HCT116 (cell line): ENCODE results near the gene CHODL. TPM values are rescaled to one million over a fixed set of nuclear protein-coding genes. Genes with fewer than 3 reads are reported as not detected.

Source experiments
- ATAC-seq: fragments of 200-7000 bp; cut with Tn5 transposase; 2 replicates; pipeline ENCODE4 v1.9.1; 2020; ENCODE audit warnings: mild to moderate bottlenecking, moderate library complexity
- BruUV-seq: library from RNA; stranded (reverse); fragments of 400-500 nt; replicated peaks from 2 replicates; lab custom pipeline; 2021; lab: Mats Ljungman, UMichigan
- CTCF ChIA-PET: fragments of 300-600 bp; sonication (Branson Sonifier 250); formaldehyde crosslinking; loops from one replicate; lab custom pipeline; 2021; ENCODE audit warnings: antibody characterized with exemption; lab: Charles Lee
- POLR2A ChIA-PET: fragments of 300-600, 350-600 bp; sonication (Branson Sonifier 250); formaldehyde crosslinking; loops from one replicate; lab custom pipeline; 2021; ENCODE audit warnings: antibody characterized with exemption; lab: Charles Lee
- RAD21 ChIA-PET, 2 experiments: fragments of 300-600 bp; sonication (Branson Sonifier 250); formaldehyde crosslinking; loops; one replicate each; lab custom pipeline; 2023; ENCODE audit warnings: low total read pairs in 2 of 2; ENCODE audit not compliant: uncharacterized antibody in 2 of 2, unreplicated experiment in 2 of 2, low non-redundant PET in 1 of 2; lab: Charles Lee
- DNase-seq: peaks from one replicate; pipeline ENCODE4 v3.0.0-alpha.2; 2010; ENCODE audit warnings: low read depth, low spot score
- H2AFZ ChIP-seq: fragments of 200-600 bp; shearing (Covaris generic), sonication (generic); 2 replicates; pipeline ENCODE4 v1.6.1; 2017; ENCODE audit warnings: low read depth, mixed run types, mixed read lengths, antibody characterized with exemption, low read length; ENCODE audit not compliant: poor library complexity, severe bottlenecking
- H3K27ac ChIP-seq: 2 replicates; pipeline ENCODE4 v1.5.1; 2012; ENCODE audit warnings: low read depth, low read length
- H3K27me3 ChIP-seq: fragments of 200-600 bp; sonication (generic); 2 replicates; pipeline ENCODE4 v1.6.1; 2016; ENCODE audit warnings: mixed run types, low read length, mixed read lengths; ENCODE audit not compliant: insufficient read depth
- H3K36me3 ChIP-seq, 2 experiments: fragments of 200-500 bp in 1 of 2; fragments of 200-600 bp in 1 of 2; sonication (Bioruptor generic) in 1 of 2; sonication (generic) in 1 of 2; 2 replicates each; pipeline versions ENCODE4 v1.5.1 to v1.6.1; 2014 to 2016; ENCODE audit warnings: low read length in 2 of 2, inconsistent platforms in 1 of 2, mixed read lengths in 1 of 2, mixed run types in 1 of 2; ENCODE audit not compliant: insufficient read depth in 2 of 2, control insufficient read depth in 1 of 2
- H3K4me1 ChIP-seq, 2 experiments: fragments of 200-600 bp in 1 of 2; sonication (generic) in 1 of 2; 2 replicates each; pipeline versions ENCODE4 v1.5.1 to v1.6.1; 2012 to 2017; ENCODE audit warnings: low read length in 2 of 2, inconsistent platforms in 1 of 2, mild to moderate bottlenecking in 1 of 2, mixed read lengths in 1 of 2, mixed run types in 1 of 2, moderate library complexity in 1 of 2; ENCODE audit not compliant: insufficient read depth in 2 of 2, control insufficient read depth in 1 of 2
- H3K4me2 ChIP-seq: fragments of 200-600 bp; sonication (generic); 2 replicates; pipeline ENCODE4 v1.6.1; 2017; ENCODE audit warnings: mixed run types, low read length, mixed read lengths
- H3K4me3 ChIP-seq, 2 experiments: fragments of 200-600 bp in 1 of 2; sonication (generic) in 1 of 2; replicated peaks in 1 of 2; 2 replicates each; pipeline ENCODE4 v1.5.1; 2011 to 2016; ENCODE audit warnings: low read length in 2 of 2, control low read depth in 1 of 2, low read depth in 1 of 2, mild to moderate bottlenecking in 1 of 2, mixed read lengths in 1 of 2, mixed run types in 1 of 2
- H3K79me2 ChIP-seq: fragments of 200-600 bp; sonication (generic); 2 replicates; pipeline ENCODE4 v1.6.1; 2017; ENCODE audit warnings: mild to moderate bottlenecking, mixed run types, low read length, moderate library complexity, mixed read lengths; ENCODE audit not compliant: insufficient read depth
- H3K9ac ChIP-seq: fragments of 200-600 bp; sonication (generic); 2 replicates; pipeline ENCODE4 v1.6.1; 2016; ENCODE audit warnings: low read length, mixed read lengths
- H3K9me2 ChIP-seq: fragments of 200-600 bp; sonication (generic), shearing (Covaris generic); 2 replicates; pipeline ENCODE4 v1.6.1; 2017; ENCODE audit warnings: mixed run types, mild to moderate bottlenecking, moderate library complexity; ENCODE audit not compliant: insufficient read depth
- H3K9me3 ChIP-seq, 2 experiments: fragments of 200-500 bp in 1 of 2; fragments of 200-600 bp in 1 of 2; sonication (Bioruptor generic) in 1 of 2; sonication (generic) in 1 of 2; 2 replicates each; pipeline ENCODE4 v1.6.1; 2014 to 2017; ENCODE audit warnings: low read length in 2 of 2, mixed read lengths in 2 of 2, inconsistent platforms in 1 of 2, low read depth in 1 of 2, mild to moderate bottlenecking in 1 of 2, mixed run types in 1 of 2, moderate library complexity in 1 of 2; ENCODE audit not compliant: control insufficient read depth in 1 of 2, insufficient read depth in 1 of 2
- H4K20me1 ChIP-seq: fragments of 200-600 bp; sonication (generic), shearing (Covaris generic); 2 replicates; pipeline ENCODE4 v1.6.1; 2017; ENCODE audit warnings: mixed run types, mild to moderate bottlenecking, moderate library complexity; ENCODE audit not compliant: insufficient read depth
- CBX3 ChIP-seq: IDR thresholded peaks from 2 replicates; pipeline ENCODE4 v1.6.1; 2012; ENCODE audit warnings: low read depth
- CEBPB ChIP-seq: IDR thresholded peaks from 2 replicates; pipeline ENCODE4 v1.6.1; 2012; ENCODE audit warnings: low read depth
- CTCF ChIP-seq, 3 experiments: fragments of 200-600 bp in 1 of 3; sonication (generic) in 1 of 3; IDR thresholded peaks in 2 of 3; conservative IDR thresholded peaks in 1 of 3; 2 replicates each; pipeline ENCODE4 v1.5.1; 2012 to 2017; ENCODE audit warnings: low read depth in 2 of 3, low read length in 2 of 3, antibody characterized with exemption in 1 of 3, borderline replicate concordance in 1 of 3, control low read depth in 1 of 3, mild to moderate bottlenecking in 1 of 3, mixed read lengths in 1 of 3, mixed run types in 1 of 3, moderate library complexity in 1 of 3; ENCODE audit not compliant: insufficient read depth in 1 of 3
- EGR1 ChIP-seq: IDR thresholded peaks from 2 replicates; pipeline ENCODE4 v1.6.1; 2012; ENCODE audit warnings: low read depth
- ELF1 ChIP-seq: IDR thresholded peaks from 2 replicates; pipeline ENCODE4 v1.6.1; 2012; ENCODE audit warnings: low read depth, borderline replicate concordance
- EZH2 ChIP-seq: fragments of 200-600 bp; sonication (generic); IDR thresholded peaks from 2 replicates; pipeline ENCODE4 v1.6.1; 2017; ENCODE audit warnings: antibody characterized with exemption, mixed run types
- EZH2phosphoT487 ChIP-seq: fragments of 200-600 bp; IDR thresholded peaks from 2 replicates; pipeline ENCODE4 v1.6.1; 2018; ENCODE audit warnings: antibody characterized with exemption, borderline replicate concordance
- JUND ChIP-seq: IDR thresholded peaks from 2 replicates; pipeline ENCODE4 v1.6.1; 2012
- MAX ChIP-seq: IDR thresholded peaks from 2 replicates; pipeline ENCODE4 v1.6.1; 2012
- POLR2A ChIP-seq: IDR thresholded peaks from 2 replicates; pipeline ENCODE4 v1.7.0; 2011; ENCODE audit warnings: borderline replicate concordance; ENCODE audit not compliant: insufficient read depth, insufficient read length; ENCODE audit errors: extremely low read depth
- POLR2AphosphoS5 ChIP-seq: IDR thresholded peaks from 2 replicates; pipeline ENCODE4 v1.6.1; 2011; ENCODE audit warnings: mild to moderate bottlenecking, low read depth, low read length, moderate library complexity
- REST ChIP-seq: IDR thresholded peaks from 2 replicates; pipeline ENCODE4 v1.6.1; 2012; ENCODE audit warnings: low read depth
- SIN3A ChIP-seq: IDR thresholded peaks from 2 replicates; pipeline ENCODE4 v1.6.1; 2012; ENCODE audit warnings: low read depth
- SP1 ChIP-seq: IDR thresholded peaks from 2 replicates; pipeline ENCODE4 v1.6.1; 2012; ENCODE audit warnings: low read depth
- TCF7L2 ChIP-seq: IDR thresholded peaks from 2 replicates; pipeline ENCODE4 v1.7.0; 2011; ENCODE audit warnings: borderline replicate concordance, inconsistent platforms; ENCODE audit not compliant: insufficient read depth, insufficient read length; ENCODE audit errors: extremely low read depth
- YY1 ChIP-seq: IDR thresholded peaks from 2 replicates; pipeline ENCODE4 v1.6.1; 2011; ENCODE audit warnings: low read length, low read depth, moderate library complexity, mild to moderate bottlenecking; ENCODE audit not compliant: insufficient replicate concordance; ENCODE audit errors: extremely low read depth
- ZFX ChIP-seq: fragments of 450-650 bp; IDR thresholded peaks from 2 replicates; pipeline ENCODE4 v1.6.1; 2017
- ZNF274 ChIP-seq: fragments of 200-500 bp; sonication (Bioruptor generic); IDR thresholded peaks from 2 replicates; pipeline ENCODE4 v1.6.1; 2014; ENCODE audit warnings: mild to moderate bottlenecking, low read depth, low read length, inconsistent platforms
- intact Hi-C: fragments of 100-400 bp; cut with micrococcal nuclease; formaldehyde crosslinking; loops from 2 replicates; pipeline ENCODE4 v1.10.0; 2022
- total RNA-seq: library from RNA; stranded (reverse); gene quantifications from one replicate; pipeline ENCODE4 v1.2.1, GENCODE V29; 2021; ENCODE audit not compliant: unreplicated experiment

The CHODL gene
- total RNA-seq, 1 experiment from 2014 or later, result not detected

GRCh38 chr21:18265944-18266343 lies 21.3 kb downstream of the CHODL start:
- Histone ChIP-seq H4K20me1 (no peaks in the 10 kb centered on the region), H3K9ac (no peak overlapping the region), H3K79me2 (no peaks in the 10 kb centered on the region), H3K4me2 (no peak overlapping the region), H3K36me3 (no peaks in the 10 kb centered on the region), H3K4me3 (no peak overlapping the region), H2AFZ (no peak overlapping the region), H3K27me3 (no peaks in the 10 kb centered on the region), H3K9me2 (no peaks in the 10 kb centered on the region), H3K9me3 (peaks cover 8 to 12% of the 10 kb centered on the region in 2 experiments; a peak in 2 of 4 replicates), H3K27ac (no peak overlapping the region), H3K4me1 (no peaks in the 10 kb centered on the region)
- ATAC-seq (no peak), DNase-seq (no peak)
- CTCF ChIA-PET, result no interaction called here
- no peak for TF ChIP-seq JUND
- TF ChIP-seq ZNF274, result no peak
- TF ChIP-seq CBX3, result no peak
- TF ChIP-seq ELF1, result no peak
- TF ChIP-seq TCF7L2, result no peak
- TF ChIP-seq ZFX, result no peak
- TF ChIP-seq CEBPB, result no peak
- TF ChIP-seq POLR2A, result no peak
- TF ChIP-seq EZH2, result no peak
- no peak for TF ChIP-seq CTCF (IDR thresholded peaks at IDR 0.05 in 2 of 3, conservative IDR thresholded peaks at IDR 0.05 in 1 of 3; ENCODE audit: borderline replicate concordance in 1 of 3, insufficient read depth in 1 of 3, low read depth in 2 of 3, low read length in 2 of 3)
- TF ChIP-seq MAX, result no peak
- TF ChIP-seq SIN3A, result no peak
- TF ChIP-seq POLR2AphosphoS5, result no peak
- TF ChIP-seq YY1, result no peak
- TF ChIP-seq EZH2phosphoT487, result no peak
- TF ChIP-seq EGR1, result no peak
- no peak for TF ChIP-seq SP1
- no peak for TF ChIP-seq REST
- intact Hi-C loops, result no loop called here
- POLR2A ChIA-PET, result no interaction called here
- no TSS peak for BruUV-seq
- RAD21 ChIA-PET, result no interaction called here
